K562 (cell line): Measurements from ENCODE around the gene BNIP5. TPM values are rescaled to one million over a fixed set of nuclear protein-coding genes. Genes with fewer than 3 reads are reported as not detected.

Source experiments
- AFF1 ChIP-seq, 2 experiments: fragments of 450-650 bp; IDR thresholded peaks; 2 replicates each; pipeline ENCODE4 v1.6.1; 2018; ENCODE audit warnings: mild to moderate bottlenecking in 2 of 2, low read depth in 1 of 2; ENCODE audit not compliant: partially characterized antibody in 2 of 2
- GATA2 ChIP-seq: sonication (generic); formaldehyde crosslinking; IDR thresholded peaks from 2 replicates; pipeline ENCODE4 v1.4.0; 2020; ENCODE audit warnings: mild to moderate bottlenecking, missing genetic modification reagents
- MEF2D ChIP-seq: conservative IDR thresholded peaks from 2 replicates; pipeline ENCODE4 v1.6.1; 2016; ENCODE audit warnings: low read depth, missing genetic modification characterization, missing compliant biosample characterization
- NFATC3 ChIP-seq: fragments of 450-650 bp; IDR thresholded peaks from 2 replicates; pipeline ENCODE4 v1.6.1; 2017; ENCODE audit warnings: mild to moderate bottlenecking
- PBX2 ChIP-seq, 2 experiments: IDR thresholded peaks in 1 of 2; conservative IDR thresholded peaks in 1 of 2; 2 replicates each; pipeline ENCODE4 v1.6.1; 2016; ENCODE audit warnings: low read depth in 2 of 2, mild to moderate bottlenecking in 1 of 2, missing compliant biosample characterization in 1 of 2, missing genetic modification characterization in 1 of 2, moderate library complexity in 1 of 2
- PHB2 ChIP-seq: fragments of 450-650 bp; IDR thresholded peaks from 2 replicates; pipeline ENCODE4 v1.6.1; 2017; ENCODE audit warnings: low read depth
- PRDM10 ChIP-seq: fragments of 450-650 bp; IDR thresholded peaks from 2 replicates; pipeline ENCODE4 v1.6.1; 2018; ENCODE audit not compliant: partially characterized antibody
- RCOR1 ChIP-seq, 2 experiments: IDR thresholded peaks; 2 replicates each; pipeline ENCODE4 v1.6.1; 2012; ENCODE audit warnings: low read depth in 2 of 2, low read length in 2 of 2, borderline replicate concordance in 1 of 2, improper control_type of control experiment in 1 of 2
- STAT5B ChIP-seq: fragments of 250-450 bp; sonication (Bioruptor Pico); IDR thresholded peaks from 2 replicates; pipeline ENCODE4 v1.8.0; 2021; ENCODE audit warnings: mild to moderate bottlenecking, inconsistent platforms
- TRIM28 ChIP-seq: fragments of 450-650 bp; IDR thresholded peaks from 2 replicates; pipeline ENCODE4 v1.6.1; 2017
- ZBTB5 ChIP-seq: fragments of 450-650 bp; IDR thresholded peaks from 2 replicates; pipeline ENCODE4 v1.6.1; 2017; ENCODE audit warnings: antibody characterized with exemption
- ZNF224 ChIP-seq: sonication (generic); formaldehyde crosslinking; IDR thresholded peaks from 2 replicates; pipeline ENCODE4 v1.8.0; 2022; ENCODE audit warnings: mild to moderate bottlenecking, missing genetic modification reagents
- polyA plus RNA-seq, 8 experiments: library from polyadenylated mRNA; depleted of rRNA in 4 of 8; stranded (reverse) in 5 of 8; unstranded in 3 of 8; fragments of >200 nt; fragmentation: Nextera tagmentation in 2 of 8; fragmentation: Illumina TruSeq in 1 of 8; extraction: Ambion mirVana in 2 of 8; extraction: Trizol in 1 of 8; gene quantifications; 2 replicates each; pipeline versions ENCODE4 v1.2.1 to v1.2.3, GENCODE V29; 2011 to 2014; ENCODE audit warnings: inconsistent platforms in 1 of 8, missing spikeins in 1 of 8
- total RNA-seq, 7 experiments: library from RNA; depleted of rRNA in 6 of 7; stranded (reverse); fragments of >200 nt in 6 of 7; fragmentation: Illumina TruSeq in 2 of 7; extraction: Trizol in 2 of 7; gene quantifications; 2 replicates each; pipeline versions ENCODE4 v1.2.1 to v1.2.3, GENCODE V29; 2011 to 2021; ENCODE audit warnings: low replicate concordance in 1 of 7

Gene BNIP5
- total and polyA plus RNA-seq, 9 of the 15 experiments (the other 6 are each of a cell fraction or from before 2014, with no cell fraction given): not detected

- TF ChIP-seq STAT5B (CRISPR knock-in tag) (no peak), NFATC3 (no peak), PRDM10 (peak; percentile 82), ZNF224 (0 out of 2 replicates have a peak, but pooled peaks have one; percentile 58), AFF1 (IDR thresholded peaks at IDR 0.05; ENCODE audit: low read depth in 1 of 2, partially characterized antibody in 2 of 2) (peak in 1 of 2 experiments; percentile 48), GATA2 (CRISPR knock-in tag) (peak; percentile 31; the same call in 1 of the 2 replicates), PHB2 (peak; percentile 38; the same call in 1 of the 2 replicates), RCOR1 (IDR thresholded peaks at IDR 0.05; ENCODE audit: borderline replicate concordance in 1 of 2, low read depth in 2 of 2, low read length in 2 of 2) (peak in 1 of 2 experiments; percentile 79; a peak in 2 of 4 replicates), PBX2 (CRISPR knock-in tag; IDR thresholded peaks at IDR 0.05; ENCODE audit: low read depth) (no peak), PBX2 (tag; conservative IDR thresholded peaks at IDR 0.05; ENCODE audit: low read depth) (peak; percentile 32; the same call in 1 of the 2 replicates), ZBTB5 (no peak), MEF2D (tag) (no peak), TRIM28 (no peak)
Measured at GRCh38 chr6:36347621-36348020, 10.9 kb upstream of the BNIP5 start (continued).
